Astrocyte of the spinal cord (primary cell): ENCODE results near the gene MDGA2.

Experiments used
- DNase-seq: peaks from one replicate; pipeline ENCODE4 v3.0.0; 2011; ENCODE audit warnings: low read depth, low spot score
- H3K4me3 ChIP-seq: 2 replicates; pipeline ENCODE4 v1.5.1; 2011; ENCODE audit warnings: low read depth, mild to moderate bottlenecking, low read length, moderate library complexity
- in situ Hi-C: cut with HindIII; loops from 2 replicates; pipeline ENCODE4 v1.10.0; 2017; ENCODE audit warnings: low sequenced_read_pairs
- TF ChIP-seq, protein P1 (sequence below): IDR thresholded peaks from 2 replicates; pipeline ENCODE4 v1.5.1; 2012; ENCODE audit warnings: low read depth, mild to moderate bottlenecking, low read length, inconsistent platforms

Gene MDGA2

DNA sequence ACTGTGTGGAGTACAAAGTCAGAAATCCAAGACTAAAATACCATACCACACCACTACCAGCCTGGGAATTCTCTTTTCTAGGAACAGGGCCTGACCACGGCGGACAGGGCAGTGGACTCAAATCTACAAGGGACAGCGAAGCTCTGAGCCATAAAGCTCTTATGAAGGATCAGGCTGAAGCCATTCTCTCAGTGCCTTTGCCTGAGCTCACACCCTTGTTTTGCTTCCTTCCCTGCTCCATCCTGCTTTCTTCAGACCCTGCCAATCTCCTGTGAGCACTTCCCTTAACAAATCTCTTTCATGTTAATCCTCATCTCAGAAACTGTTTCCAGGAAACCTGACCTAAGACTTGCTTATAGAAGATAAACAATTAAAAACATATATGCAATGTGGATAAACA, 398.5 kb downstream of the MDGA2 start:
- H3K4me3 ChIP-seq: no peak overlapping the region
- DNase-seq: no peak
- TF ChIP-seq, protein P1, sequence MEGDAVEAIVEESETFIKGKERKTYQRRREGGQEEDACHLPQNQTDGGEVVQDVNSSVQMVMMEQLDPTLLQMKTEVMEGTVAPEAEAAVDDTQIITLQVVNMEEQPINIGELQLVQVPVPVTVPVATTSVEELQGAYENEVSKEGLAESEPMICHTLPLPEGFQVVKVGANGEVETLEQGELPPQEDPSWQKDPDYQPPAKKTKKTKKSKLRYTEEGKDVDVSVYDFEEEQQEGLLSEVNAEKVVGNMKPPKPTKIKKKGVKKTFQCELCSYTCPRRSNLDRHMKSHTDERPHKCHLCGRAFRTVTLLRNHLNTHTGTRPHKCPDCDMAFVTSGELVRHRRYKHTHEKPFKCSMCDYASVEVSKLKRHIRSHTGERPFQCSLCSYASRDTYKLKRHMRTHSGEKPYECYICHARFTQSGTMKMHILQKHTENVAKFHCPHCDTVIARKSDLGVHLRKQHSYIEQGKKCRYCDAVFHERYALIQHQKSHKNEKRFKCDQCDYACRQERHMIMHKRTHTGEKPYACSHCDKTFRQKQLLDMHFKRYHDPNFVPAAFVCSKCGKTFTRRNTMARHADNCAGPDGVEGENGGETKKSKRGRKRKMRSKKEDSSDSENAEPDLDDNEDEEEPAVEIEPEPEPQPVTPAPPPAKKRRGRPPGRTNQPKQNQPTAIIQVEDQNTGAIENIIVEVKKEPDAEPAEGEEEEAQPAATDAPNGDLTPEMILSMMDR: no peak
- in situ Hi-C loops: no loop called here

DNA sequence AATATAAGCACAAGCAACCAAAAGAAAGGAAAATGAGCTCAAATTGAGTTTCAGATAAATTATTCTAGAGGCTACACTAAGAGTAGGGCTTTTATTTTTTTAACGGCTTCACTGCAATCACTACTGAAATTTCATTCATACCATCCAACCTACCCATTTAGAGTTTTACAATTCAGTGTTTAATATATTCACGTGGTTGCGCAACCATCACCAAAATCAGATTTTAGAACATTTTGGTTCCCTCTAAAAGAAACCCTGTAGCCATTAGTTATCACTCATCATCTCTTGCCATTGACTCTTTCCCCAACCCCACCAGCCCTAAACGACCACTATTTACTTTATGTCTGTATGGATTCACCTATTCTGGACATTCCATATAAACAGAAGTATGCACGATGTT, 401.5 kb downstream of the MDGA2 start:
- in situ Hi-C loops: no loop called here
- no peak overlapping the region for H3K4me3 ChIP-seq
- DNase-seq: no peak
- TF ChIP-seq, protein P1: no peak

DNA sequence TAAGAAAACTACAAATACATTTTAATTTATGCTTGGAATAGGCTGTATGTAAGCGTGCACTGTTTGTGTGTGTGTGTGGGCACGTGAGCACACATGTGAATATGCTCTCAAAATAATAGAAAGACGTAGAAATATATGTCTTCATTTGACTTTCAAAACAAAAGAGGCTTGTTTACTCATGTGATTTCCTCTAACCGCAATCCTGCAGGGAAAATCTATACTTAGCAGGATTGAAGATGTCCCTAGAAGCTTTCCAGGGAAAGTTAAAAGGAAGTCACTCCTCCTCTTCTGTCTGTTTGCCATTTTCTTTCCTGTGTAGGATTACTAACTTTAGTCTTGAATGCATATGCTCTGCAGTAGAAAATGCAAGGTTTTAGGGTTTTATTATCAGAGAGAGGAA, 404.7 kb downstream of the MDGA2 start:
- H3K4me3 ChIP-seq: no peak overlapping the region
- in situ Hi-C loops: no loop called here
- DNase-seq: no peak
- TF ChIP-seq, protein P1: no peak

DNA sequence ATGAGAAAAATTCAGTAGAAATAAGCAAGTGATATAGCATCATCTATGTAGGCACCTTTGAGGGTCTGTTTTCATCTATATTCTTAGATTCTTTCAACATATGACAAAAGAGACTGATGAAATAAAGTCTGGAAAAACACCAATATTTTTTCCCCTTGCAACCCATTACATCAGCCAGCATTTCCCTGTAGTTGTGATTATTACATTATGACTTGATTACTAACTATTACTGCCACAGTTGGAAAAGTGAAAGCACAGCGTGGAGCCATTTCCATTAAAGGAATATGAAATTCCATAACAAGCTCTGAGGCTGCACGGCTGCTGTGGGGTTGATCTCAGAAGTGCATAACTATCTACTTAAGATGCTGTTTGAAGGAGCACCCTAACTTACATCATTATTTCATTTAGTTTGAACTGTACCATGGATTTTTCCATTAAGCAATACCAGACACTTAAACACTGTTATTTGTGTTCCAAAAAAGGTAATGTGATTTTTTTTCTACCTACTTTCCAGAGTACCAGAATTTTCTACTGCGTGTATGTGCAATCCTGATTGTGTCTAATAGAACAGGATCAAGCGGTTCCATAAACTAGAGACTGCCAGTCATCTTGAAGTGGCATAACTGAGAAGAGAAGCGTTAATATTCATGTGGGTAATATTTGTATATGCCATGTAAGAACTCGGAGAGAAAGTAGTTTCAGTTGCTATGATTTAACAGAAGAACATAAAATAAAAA, 405.5 kb downstream of the MDGA2 start:
- in situ Hi-C loops: no loop called here
- peak; percentile 70 for DNase-seq
- H3K4me3 ChIP-seq: no peak overlapping the region
- TF ChIP-seq, protein P1: no peak

DNA sequence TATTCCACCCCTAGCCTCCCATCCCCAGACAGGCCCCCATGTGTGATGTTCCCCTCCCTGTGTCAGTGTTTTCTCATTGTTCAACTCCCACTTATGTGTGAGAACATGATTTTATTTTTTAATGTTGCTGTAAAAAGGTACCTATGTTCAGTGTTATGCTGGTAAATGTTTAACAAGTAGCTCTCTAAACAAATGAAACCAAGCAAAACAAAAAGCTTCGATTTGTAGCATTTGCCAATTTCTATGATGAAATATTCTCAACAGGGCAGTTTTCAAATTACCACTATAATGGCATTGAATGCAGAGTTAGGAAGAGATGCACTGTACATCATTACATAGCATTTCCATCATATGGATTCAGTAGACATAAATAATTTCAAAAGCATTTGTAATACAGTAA, 410.6 kb downstream of the MDGA2 start:
- TF ChIP-seq, protein P1: no peak
- DNase-seq: no peak
- H3K4me3 ChIP-seq: no peak overlapping the region
- in situ Hi-C loops: no loop called here

DNA sequence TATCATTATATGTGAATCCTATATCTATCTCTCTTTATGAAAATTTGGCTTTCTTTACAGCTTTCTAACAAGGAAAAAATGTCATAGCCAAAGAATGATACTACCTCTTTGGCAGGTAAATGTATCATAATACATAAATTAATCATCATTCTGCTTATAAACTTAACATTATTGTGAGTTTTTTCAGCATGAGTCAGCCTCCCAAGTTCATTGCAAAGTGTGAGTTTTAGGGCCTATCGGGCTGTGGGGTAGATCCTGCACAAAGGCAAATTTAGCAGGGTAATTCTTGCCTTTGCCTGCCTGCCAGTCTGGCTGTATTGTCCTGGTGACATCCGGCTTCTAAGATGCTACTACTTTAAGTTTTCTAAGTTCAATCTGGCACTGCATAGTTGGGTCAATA, 412.6 kb downstream of the MDGA2 start:
- in situ Hi-C loops: no loop called here
- DNase-seq: no peak
- no peak overlapping the region for H3K4me3 ChIP-seq
- TF ChIP-seq, protein P1: no peak

DNA sequence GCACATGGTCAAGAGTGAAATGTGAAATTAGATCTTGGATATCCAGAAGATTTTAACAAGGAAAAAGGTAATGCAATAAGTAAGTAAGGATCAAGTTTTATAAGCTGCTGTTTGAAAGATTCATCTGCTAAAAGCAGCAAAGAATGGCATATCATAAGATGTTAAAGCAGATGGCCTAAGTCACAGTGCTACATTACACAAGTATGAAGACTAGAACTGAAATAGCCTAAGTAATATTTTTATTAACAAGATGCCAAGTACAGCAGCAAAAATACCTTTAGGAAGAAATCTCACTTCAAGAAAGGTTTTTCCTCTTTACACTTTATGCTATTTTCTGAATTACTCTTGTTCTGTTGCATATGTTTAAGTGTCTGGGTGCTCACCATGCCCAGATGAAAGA, 414.1 kb downstream of the MDGA2 start:
- TF ChIP-seq, protein P1: no peak
- DNase-seq: no peak
- H3K4me3 ChIP-seq: no peak overlapping the region
- in situ Hi-C loops: no loop called here
